Measurements from ENCODE around the gene KRT86.
"Not testable (repeated sequence)": the region's sequence is repeated elsewhere in the genome, so short reads cannot be mapped to it uniquely, and the experiment has no call there.

Gene KRT86

DNA sequence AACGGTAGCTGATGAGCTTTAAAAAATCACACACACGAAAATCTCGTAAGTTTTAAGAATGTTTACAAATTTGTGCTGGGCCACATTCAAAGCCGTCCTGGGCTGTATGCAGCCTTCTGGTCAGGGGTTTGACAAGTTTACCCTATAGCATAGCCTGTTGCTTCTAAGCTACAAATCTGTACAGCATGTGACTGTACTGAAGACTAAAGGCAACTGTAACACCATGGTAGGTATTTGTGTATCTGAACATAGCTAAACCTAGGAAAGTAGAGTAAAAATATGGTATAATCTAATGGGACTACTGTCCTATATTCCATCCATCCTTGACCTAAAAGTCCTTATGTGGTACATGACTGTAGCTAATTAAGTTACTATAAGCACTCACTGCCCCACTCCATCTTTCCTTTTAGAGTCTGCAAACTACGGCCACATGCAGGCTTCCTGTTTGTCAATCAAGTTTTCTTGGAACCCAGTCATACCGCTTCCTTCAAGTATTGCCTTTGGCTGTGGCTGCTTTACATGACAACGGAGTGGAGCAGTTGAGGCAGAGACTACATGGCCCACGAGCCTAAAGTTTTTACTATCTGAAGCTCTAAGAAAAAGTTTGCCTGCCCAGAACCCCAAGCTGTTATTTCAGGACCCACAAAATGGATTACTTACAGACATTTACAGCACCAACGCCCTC lies 22.9 kb upstream of the KRT86 start:
- no peak for DNase-seq (ENCODE audit: low read depth, low spot score)

DNA sequence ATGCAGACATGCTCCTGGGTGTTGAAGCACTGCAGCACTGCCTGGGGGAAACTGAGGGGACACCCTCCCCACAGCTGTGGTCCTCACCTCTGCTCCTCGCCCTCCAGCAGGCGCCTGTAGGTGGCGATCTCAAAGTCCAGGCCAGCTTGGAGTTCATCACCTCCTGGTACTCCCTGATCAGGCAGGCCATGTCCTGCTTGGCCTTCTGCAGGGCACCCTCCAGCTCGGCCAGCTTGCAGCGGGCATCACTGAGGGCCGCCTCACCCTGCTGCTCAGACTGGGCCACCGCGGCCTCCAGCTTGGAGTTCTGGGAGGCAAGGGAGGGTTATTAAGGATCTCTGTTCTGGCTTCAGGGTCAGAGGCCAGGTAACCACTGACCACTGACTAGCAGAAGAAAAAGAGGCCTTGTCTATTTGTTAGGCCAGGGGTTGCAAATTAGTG lies 22.2 kb upstream of the KRT86 start:
- not testable (repeated sequence) for DNase-seq (ENCODE audit: low read depth, low spot score)

DNA sequence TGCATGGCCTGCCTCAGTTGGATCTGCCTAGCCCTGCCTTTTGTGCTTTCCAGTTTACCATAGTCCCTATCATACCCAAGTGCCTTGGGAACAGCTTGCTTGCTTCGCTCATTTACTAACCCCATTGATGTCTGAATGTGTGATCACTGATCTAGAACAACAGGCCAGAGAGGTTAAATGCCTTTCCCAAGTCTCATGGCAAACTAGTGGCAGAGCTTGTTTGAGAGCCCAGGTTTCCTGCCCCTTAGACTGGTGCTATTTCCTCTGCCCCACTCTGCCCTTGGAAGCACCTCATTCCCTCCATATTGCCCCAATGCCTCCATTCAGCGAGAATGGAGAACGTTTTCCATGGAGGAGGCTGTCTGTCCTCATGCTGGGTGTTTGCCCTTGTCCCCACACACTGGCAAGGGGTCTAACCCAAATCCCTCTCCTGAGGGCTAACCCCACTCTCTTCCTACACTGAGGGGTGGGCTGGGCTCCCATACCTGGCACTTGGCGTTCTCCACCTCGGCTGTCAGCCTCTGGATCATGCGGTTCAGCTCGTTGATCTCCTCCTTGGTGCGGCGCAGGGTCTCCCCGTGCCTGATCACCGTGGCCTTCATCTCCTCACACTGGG lies 21.6 kb upstream of the KRT86 start:
- no peak for DNase-seq (ENCODE audit: low read depth, low spot score)

- no peak for DNase-seq (ENCODE audit: low read depth, low spot score)
Measured at GRCh38 chr12:52253391-52254179, 20.9 kb upstream of the KRT86 start.

GRCh38 chr12:52254180-52254964 lies 20.1 kb upstream of the KRT86 start:
- no peak for DNase-seq (ENCODE audit: low read depth, low spot score)

- no peak for DNase-seq (ENCODE audit: low read depth, low spot score)
Measured at GRCh38 chr12:52254965-52255751, 19.3 kb upstream of the KRT86 start.

DNA sequence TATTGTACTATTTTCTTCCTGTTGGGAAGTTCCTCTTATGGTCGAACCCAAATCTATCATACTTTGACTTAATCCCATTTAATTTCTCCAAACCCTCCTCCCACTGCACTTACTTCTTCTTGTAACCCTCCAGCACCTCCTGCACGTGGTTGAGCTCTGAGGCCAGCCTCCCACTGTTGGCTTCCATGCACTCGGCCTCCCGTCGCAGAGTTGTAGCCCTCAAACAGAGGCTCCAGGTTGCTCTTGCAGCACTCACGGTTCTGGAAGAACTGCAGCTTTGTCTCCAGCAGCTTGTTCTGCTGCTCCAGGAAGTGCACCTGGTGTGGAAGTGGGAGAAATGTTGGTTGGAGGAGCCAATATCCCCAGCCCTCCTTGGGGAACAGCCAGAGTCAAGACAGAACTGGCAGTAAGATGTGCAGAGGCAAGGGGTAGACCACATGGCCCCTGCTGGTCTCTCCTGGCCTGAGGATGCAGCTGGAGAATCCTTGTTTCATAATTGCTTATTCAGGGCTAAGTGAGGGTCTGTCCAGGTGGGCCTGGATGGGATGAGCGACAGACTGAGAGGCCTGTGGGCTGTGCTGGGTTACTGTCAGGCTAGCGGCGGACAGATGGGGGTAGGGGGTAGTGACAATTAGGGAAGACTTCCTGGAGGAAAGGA lies 18.4 kb upstream of the KRT86 start:
- no peak for DNase-seq (ENCODE audit: low read depth, low spot score)

GRCh38 chr12:52256584-52256935 lies 17.9 kb upstream of the KRT86 start:
- DNase-seq (ENCODE audit: low read depth, low spot score): no peak

- no peak for DNase-seq (ENCODE audit: low read depth, low spot score)
Measured at GRCh38 chr12:52257074-52257551, 17.3 kb upstream of the KRT86 start.

GRCh38 chr12:52257922-52258321 lies 16.5 kb upstream of the KRT86 start:
- not testable (repeated sequence) for DNase-seq (ENCODE audit: low read depth, low spot score)

DNA sequence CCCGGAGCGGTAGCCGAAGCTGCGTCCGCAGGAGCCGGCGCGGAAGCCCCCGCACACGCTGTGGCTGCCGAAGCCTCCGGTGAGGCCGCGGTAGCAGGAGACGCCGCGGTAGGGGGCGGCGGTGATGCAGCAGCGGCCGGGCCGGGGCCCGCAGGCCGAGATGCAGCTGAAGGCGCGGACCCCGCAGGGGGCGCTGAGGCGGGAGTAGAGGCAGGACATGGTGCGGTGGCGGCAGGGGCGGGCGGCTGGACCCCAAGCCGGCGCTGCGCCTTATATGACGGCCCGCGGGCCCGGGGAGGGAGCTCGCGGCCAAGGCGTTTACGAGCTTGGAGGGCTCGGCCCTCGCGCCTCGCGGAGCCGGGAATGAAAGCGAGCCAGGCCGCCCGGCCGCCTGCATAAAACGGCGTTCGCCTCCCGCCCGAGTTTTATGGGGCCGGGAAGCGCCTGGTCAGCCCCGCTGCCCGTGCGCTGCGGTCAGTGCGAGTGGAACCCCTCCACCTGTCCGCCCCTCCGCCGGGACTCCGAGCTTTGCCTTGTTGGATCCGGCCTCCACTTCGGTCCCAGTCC lies 16.0 kb upstream of the KRT86 start:
- DNase-seq (ENCODE audit: low read depth, low spot score): peak; percentile 66

DNA sequence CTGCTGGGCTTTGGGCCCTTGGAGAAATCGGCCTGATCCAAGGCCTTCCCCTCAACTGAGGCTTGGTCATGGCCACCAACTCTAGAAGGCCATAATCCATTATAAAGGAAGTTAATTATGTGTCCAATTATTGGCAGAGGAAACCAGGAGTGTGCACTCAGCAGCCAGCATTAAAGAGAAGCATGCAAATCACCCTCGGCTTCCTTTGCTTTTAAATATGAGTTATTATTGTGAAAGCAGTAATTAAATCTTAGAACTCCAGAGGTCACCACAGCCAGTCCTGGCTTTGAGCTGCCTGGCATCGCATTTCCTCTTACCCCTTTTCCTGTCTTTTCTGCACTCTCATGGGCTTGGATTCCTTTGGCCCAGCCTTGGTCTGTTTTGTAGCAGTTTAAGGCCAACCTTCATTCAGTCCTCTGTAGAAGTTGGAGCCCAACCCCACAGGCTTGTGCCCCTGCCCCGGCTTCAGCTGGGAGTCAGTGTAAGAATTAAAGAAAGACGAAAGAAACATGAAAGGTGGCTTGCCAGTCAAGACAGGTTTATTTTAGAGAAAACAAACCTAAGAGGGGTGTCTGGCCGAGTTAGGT lies 14.7 kb upstream of the KRT86 start:
- DNase-seq (ENCODE audit: low read depth, low spot score): no peak

DNA sequence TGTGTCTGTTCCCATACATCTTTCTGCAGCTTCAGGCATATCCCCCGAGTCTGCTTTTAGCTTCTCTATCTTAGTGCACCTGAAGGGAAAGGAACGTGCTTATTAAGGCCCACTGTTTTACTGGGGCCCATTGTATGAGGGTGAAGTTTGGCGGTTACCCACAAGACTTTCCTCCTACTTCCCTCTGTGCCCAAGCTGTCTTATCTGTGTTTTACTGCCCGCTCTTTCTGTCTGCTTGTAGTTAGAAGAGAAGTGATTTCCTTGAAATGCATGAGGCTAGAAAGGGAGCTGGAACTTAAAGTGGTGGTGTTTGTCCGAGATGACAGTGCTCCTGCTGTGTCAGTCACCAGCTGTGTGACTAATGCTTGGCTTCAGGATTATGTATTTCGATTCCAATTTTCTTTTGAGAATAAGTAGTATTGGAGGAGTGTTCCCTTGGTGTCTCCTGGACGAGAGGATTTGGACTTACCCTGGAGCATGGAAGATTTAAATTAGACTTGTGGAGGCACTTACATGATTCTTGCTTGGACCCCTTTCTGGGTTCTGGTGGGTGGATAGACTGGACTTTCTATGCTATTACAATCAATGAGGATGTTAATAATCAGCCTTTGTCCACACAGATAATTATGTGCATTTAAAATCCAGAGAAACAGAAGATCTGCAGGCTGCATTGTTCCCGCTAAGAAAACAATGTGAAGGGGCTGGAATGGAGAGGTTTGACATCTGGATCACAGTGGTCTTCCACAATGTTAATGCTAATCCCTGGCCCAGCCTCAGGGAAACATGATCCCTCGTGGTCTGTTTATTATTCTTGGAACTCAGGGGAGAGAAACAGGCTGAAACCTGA lies 13.9 kb upstream of the KRT86 start:
- DNase-seq (ENCODE audit: low read depth, low spot score): no peak

DNA sequence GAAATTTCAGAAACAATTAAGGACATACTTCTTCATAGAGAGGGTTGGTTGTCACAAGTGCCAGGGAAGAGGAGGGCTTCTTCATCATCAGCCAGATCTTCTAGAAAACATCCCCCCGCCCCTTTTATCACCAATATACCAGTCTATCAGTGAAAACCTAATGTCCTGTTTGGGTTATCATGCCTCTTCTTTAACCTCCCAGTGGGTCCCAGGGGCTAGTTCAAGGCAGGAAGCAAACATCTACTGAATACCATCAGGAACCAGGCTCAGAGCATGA lies 13.3 kb upstream of the KRT86 start:
- DNase-seq (ENCODE audit: low read depth, low spot score): no peak

- no peak for DNase-seq (ENCODE audit: low read depth, low spot score)
Measured at GRCh38 chr12:52262286-52262685, 12.2 kb upstream of the KRT86 start.

DNA sequence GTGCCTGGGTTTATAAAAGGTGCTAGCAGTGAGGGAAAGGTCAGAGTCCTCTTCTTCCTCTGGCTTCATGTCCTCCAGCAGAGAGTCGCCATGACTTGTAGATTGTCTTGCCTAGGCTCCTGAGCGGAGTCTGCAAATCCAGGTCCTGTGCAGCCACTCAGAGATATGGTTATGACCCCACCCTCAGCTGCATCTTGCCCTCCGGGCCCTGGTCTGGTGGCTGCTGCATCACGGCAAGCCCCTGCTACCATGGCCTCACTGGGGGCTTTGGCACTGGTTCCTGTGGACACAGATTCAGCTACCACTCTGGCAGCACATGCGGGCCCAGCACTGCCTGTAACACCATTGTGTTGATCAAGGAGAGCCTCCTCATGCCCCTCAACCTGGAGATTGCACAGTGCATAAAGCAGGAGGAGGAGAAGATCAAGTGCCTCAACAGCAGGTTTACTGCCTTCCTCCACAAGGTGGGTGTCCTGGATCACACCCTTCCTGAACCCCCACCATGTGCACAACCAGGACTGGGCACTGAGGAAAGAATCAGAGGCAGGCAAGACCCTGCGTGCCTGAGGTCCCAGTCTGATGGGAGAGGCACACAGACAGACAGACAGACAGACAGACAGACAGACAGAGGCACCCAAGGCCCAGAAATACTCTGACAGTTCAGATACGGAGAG lies 10.5 kb upstream of the KRT86 start:
- no peak for DNase-seq (ENCODE audit: low read depth, low spot score)

- no peak for DNase-seq (ENCODE audit: low read depth, low spot score)
Measured at GRCh38 chr12:52264435-52264825, 10.0 kb upstream of the KRT86 start.

GRCh38 chr12:52266514-52266913 lies 7.9 kb upstream of the KRT86 start:
- no peak for DNase-seq (ENCODE audit: low read depth, low spot score)

DNA sequence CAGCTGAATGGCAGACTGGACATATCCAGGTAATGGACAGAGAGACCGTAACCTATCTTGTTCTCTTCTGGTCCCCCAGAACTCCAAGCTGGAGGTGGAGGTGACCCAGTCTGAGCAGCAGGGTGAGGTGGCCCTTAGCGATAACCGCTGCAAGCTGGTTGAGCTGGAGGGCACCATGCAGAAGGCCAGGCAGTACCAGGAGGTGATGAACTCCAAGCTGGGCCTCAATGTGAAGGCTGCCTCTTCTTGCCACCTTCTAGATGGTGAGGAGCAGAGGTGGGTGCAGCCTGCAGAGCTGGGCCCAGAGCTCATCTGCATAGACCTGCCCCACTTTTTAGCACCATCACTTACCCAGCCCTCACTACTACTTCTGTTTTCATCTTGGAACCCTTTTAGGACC lies 7.2 kb upstream of the KRT86 start:
- DNase-seq (ENCODE audit: low read depth, low spot score): no peak

Measured in ELF-1 (cell line).